Upper lobe of left lung (tissue), 4 donors: ENCODE data around the gene ZNF614.

ENCODE experiments used
- CTCF ChIP-seq, 6 experiments: fragments of 450-650 bp in 4 of 6; fragments of 200-600 bp in 2 of 6; sonication (generic) in 2 of 6; IDR thresholded peaks; one replicate each; pipeline ENCODE4 v1.5.1; 2016 to 2019; ENCODE audit warnings: antibody characterized with exemption in 6 of 6
- POLR2A ChIP-seq, 4 donors: fragments of 450-650 bp; IDR thresholded peaks; one replicate each; pipeline ENCODE4 v1.5.1; 2016 to 2017; ENCODE audit warnings: antibody characterized with exemption in 4 of 4, mild to moderate bottlenecking in 2 of 4

GRCh38 chr19:51994048-51994644 is 34.0 kb downstream of the ZNF614 start:
- TF ChIP-seq CTCF (IDR thresholded peaks at IDR 0.05), result no peak
- no peak for TF ChIP-seq POLR2A (IDR thresholded peaks at IDR 0.05)
